GM12878 (cell line): ENCODE results near the gene SERPINA9. TPM values are rescaled to one million over a fixed set of nuclear protein-coding genes. Genes with fewer than 3 reads are reported as not detected.

Experiments
- BACH1 ChIP-seq: fragments of 450-650 bp; IDR thresholded peaks from 2 replicates; pipeline ENCODE4 v1.6.1; 2017; ENCODE audit warnings: mild to moderate bottlenecking, borderline replicate concordance
- EZH2 ChIP-seq: IDR thresholded peaks from 2 replicates; pipeline ENCODE4 v1.6.1; 2012; ENCODE audit warnings: low read depth, mild to moderate bottlenecking, control low read depth, inconsistent platforms, low read length, borderline replicate concordance; ENCODE audit not compliant: control insufficient read depth
- KDM1A ChIP-seq: fragments of 200-600 bp; sonication (generic); IDR thresholded peaks from 2 replicates; pipeline ENCODE4 v1.6.1; 2016; ENCODE audit warnings: borderline replicate concordance
- MYB ChIP-seq: fragments of 150-350 bp; IDR thresholded peaks from 2 replicates; pipeline ENCODE4 v1.6.1; 2014; ENCODE audit warnings: mild to moderate bottlenecking, low read depth, low read length, borderline replicate concordance
- NR2F1 ChIP-seq: fragments of 450-650 bp; conservative IDR thresholded peaks from 2 replicates; pipeline ENCODE4 v1.6.1; 2017; ENCODE audit warnings: mild to moderate bottlenecking
- SMAD1 ChIP-seq: fragments of 450-650 bp; IDR thresholded peaks from 2 replicates; pipeline ENCODE4 v1.6.1; 2018; ENCODE audit warnings: mild to moderate bottlenecking, low read depth; ENCODE audit not compliant: partially characterized antibody
- ZBTB40 ChIP-seq: fragments of 450-650 bp; IDR thresholded peaks from 2 replicates; pipeline ENCODE4 v1.6.1; 2016; ENCODE audit warnings: mild to moderate bottlenecking, moderate library complexity, borderline replicate concordance
- ZNF274 ChIP-seq: IDR thresholded peaks from one replicate; pipeline ENCODE4 v1.8.0; 2011; ENCODE audit not compliant: insufficient read length, insufficient read depth
- polyA plus RNA-seq, 11 experiments: library from polyadenylated mRNA; depleted of rRNA in 4 of 11; unstranded in 6 of 11; stranded (reverse) in 5 of 11; fragments of >200 nt; fragmentation: Nextera tagmentation in 4 of 11; fragmentation: Illumina TruSeq in 1 of 11; extraction: Ambion mirVana in 4 of 11; extraction: Trizol in 1 of 11; gene quantifications; 1 replicate in 1 of 11; 2 replicates in 10 of 11; pipeline versions ENCODE4 v1.2.1 to v1.2.3, GENCODE V29; 2011 to 2016; ENCODE audit warnings: inconsistent platforms in 2 of 11, missing spikeins in 2 of 11, low read depth in 1 of 11
- total RNA-seq, 4 experiments: library from RNA; depleted of rRNA in 3 of 4; stranded (reverse); fragments of >200 nt in 3 of 4; fragmentation: Illumina TruSeq in 1 of 4; extraction: Trizol in 1 of 4; gene quantifications; 2 replicates each; pipeline versions ENCODE4 v1.2.1 to v1.2.3, GENCODE V29; 2013 to 2021
- TF ChIP-seq, protein P1 (sequence below): IDR thresholded peaks from 2 replicates; pipeline ENCODE4 v1.6.1; 2012; ENCODE audit warnings: mild to moderate bottlenecking, low read depth, low read length
- TF ChIP-seq, protein P2 (sequence below): fragments of 450-650 bp; IDR thresholded peaks from 2 replicates; pipeline ENCODE4 v1.6.1; 2017; ENCODE audit warnings: mild to moderate bottlenecking, low read depth, inconsistent platforms; ENCODE audit not compliant: poor library complexity, severe bottlenecking
- TF ChIP-seq, protein P3 (sequence below): IDR thresholded peaks from 2 replicates; pipeline ENCODE4 v1.6.1; 2011; ENCODE audit warnings: borderline replicate concordance, low read depth, mild to moderate bottlenecking, moderate library complexity, mixed read lengths, low read length; ENCODE audit not compliant: insufficient read depth; ENCODE audit errors: extremely low read length
- TF ChIP-seq, protein P4 (sequence below): IDR thresholded peaks from 2 replicates; pipeline ENCODE4 v1.6.1; 2012; ENCODE audit warnings: low read depth, low read length, improper control_type of control experiment

Gene SERPINA9
- total and polyA plus RNA-seq, 10 of the 15 experiments (the other 5 are each of a cell fraction or from before 2014, with no cell fraction given) = 0.05 TPM; not detected in 9

GRCh38 chr14:94450722-94451090 is 25.3 kb downstream of the SERPINA9 start (continued):
- TF ChIP-seq, protein P1, sequence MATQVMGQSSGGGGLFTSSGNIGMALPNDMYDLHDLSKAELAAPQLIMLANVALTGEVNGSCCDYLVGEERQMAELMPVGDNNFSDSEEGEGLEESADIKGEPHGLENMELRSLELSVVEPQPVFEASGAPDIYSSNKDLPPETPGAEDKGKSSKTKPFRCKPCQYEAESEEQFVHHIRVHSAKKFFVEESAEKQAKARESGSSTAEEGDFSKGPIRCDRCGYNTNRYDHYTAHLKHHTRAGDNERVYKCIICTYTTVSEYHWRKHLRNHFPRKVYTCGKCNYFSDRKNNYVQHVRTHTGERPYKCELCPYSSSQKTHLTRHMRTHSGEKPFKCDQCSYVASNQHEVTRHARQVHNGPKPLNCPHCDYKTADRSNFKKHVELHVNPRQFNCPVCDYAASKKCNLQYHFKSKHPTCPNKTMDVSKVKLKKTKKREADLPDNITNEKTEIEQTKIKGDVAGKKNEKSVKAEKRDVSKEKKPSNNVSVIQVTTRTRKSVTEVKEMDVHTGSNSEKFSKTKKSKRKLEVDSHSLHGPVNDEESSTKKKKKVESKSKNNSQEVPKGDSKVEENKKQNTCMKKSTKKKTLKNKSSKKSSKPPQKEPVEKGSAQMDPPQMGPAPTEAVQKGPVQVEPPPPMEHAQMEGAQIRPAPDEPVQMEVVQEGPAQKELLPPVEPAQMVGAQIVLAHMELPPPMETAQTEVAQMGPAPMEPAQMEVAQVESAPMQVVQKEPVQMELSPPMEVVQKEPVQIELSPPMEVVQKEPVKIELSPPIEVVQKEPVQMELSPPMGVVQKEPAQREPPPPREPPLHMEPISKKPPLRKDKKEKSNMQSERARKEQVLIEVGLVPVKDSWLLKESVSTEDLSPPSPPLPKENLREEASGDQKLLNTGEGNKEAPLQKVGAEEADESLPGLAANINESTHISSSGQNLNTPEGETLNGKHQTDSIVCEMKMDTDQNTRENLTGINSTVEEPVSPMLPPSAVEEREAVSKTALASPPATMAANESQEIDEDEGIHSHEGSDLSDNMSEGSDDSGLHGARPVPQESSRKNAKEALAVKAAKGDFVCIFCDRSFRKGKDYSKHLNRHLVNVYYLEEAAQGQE = no peak
- no peak for TF ChIP-seq MYB
- no peak for TF ChIP-seq ZBTB40
- TF ChIP-seq KDM1A = no peak
- TF ChIP-seq, protein P2, sequence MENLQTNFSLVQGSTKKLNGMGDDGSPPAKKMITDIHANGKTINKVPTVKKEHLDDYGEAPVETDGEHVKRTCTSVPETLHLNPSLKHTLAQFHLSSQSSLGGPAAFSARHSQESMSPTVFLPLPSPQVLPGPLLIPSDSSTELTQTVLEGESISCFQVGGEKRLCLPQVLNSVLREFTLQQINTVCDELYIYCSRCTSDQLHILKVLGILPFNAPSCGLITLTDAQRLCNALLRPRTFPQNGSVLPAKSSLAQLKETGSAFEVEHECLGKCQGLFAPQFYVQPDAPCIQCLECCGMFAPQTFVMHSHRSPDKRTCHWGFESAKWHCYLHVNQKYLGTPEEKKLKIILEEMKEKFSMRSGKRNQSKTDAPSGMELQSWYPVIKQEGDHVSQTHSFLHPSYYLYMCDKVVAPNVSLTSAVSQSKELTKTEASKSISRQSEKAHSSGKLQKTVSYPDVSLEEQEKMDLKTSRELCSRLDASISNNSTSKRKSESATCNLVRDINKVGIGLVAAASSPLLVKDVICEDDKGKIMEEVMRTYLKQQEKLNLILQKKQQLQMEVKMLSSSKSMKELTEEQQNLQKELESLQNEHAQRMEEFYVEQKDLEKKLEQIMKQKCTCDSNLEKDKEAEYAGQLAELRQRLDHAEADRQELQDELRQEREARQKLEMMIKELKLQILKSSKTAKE = no peak
- TF ChIP-seq BACH1 = no peak
- TF ChIP-seq, protein P3, sequence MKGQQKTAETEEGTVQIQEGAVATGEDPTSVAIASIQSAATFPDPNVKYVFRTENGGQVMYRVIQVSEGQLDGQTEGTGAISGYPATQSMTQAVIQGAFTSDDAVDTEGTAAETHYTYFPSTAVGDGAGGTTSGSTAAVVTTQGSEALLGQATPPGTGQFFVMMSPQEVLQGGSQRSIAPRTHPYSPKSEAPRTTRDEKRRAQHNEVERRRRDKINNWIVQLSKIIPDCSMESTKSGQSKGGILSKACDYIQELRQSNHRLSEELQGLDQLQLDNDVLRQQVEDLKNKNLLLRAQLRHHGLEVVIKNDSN = no peak
- no peak for TF ChIP-seq ZNF274
- TF ChIP-seq SMAD1 = no peak
- TF ChIP-seq, protein P4, sequence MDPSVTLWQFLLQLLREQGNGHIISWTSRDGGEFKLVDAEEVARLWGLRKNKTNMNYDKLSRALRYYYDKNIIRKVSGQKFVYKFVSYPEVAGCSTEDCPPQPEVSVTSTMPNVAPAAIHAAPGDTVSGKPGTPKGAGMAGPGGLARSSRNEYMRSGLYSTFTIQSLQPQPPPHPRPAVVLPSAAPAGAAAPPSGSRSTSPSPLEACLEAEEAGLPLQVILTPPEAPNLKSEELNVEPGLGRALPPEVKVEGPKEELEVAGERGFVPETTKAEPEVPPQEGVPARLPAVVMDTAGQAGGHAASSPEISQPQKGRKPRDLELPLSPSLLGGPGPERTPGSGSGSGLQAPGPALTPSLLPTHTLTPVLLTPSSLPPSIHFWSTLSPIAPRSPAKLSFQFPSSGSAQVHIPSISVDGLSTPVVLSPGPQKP = no peak
- TF ChIP-seq NR2F1 = no peak
- TF ChIP-seq EZH2 = no peak
- TF ChIP-seq, all 136 proteins: peak for 0
